PC-3 (cell line): ENCODE data around the gene TTC23.

Experiments used
- EZH2 ChIP-seq: fragments of 300-600 bp; sonication (generic); IDR thresholded peaks from one replicate; pipeline ENCODE4 v1.6.1; 2017; ENCODE audit warnings: antibody characterized with exemption, mild to moderate bottlenecking, low read length; ENCODE audit not compliant: unreplicated experiment
- EZH2phosphoT487 ChIP-seq: fragments of 300-600 bp; sonication (generic); IDR thresholded peaks from 2 replicates; pipeline ENCODE4 v1.6.1; 2018; ENCODE audit warnings: mild to moderate bottlenecking, antibody characterized with exemption, low read length, borderline replicate concordance
- TF ChIP-seq, protein P1 (sequence below): fragments of 300-600 bp; sonication (generic); conservative IDR thresholded peaks from 2 replicates; pipeline ENCODE4 v1.5.1; 2017; ENCODE audit warnings: antibody characterized with exemption, low read depth, mild to moderate bottlenecking, low read length

DNA sequence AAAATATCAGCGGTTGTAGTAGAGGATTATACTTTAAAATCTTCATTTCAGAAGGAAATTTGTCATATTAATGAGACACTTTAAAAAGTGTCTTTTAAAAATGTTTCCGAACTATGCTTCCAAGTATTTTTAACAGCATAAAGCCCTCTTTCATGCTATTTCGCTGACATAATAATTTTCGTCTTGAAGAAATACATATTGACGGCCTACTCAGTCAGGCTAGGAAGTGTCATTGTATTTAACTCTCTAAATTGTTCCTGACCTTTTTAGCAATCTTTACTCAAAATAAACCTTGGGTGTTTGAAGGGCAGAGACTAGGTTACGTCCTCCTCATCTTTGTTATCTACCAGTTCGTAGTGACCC lies 1.1 kb upstream of the TTC23 start:
- TF ChIP-seq, protein P1, sequence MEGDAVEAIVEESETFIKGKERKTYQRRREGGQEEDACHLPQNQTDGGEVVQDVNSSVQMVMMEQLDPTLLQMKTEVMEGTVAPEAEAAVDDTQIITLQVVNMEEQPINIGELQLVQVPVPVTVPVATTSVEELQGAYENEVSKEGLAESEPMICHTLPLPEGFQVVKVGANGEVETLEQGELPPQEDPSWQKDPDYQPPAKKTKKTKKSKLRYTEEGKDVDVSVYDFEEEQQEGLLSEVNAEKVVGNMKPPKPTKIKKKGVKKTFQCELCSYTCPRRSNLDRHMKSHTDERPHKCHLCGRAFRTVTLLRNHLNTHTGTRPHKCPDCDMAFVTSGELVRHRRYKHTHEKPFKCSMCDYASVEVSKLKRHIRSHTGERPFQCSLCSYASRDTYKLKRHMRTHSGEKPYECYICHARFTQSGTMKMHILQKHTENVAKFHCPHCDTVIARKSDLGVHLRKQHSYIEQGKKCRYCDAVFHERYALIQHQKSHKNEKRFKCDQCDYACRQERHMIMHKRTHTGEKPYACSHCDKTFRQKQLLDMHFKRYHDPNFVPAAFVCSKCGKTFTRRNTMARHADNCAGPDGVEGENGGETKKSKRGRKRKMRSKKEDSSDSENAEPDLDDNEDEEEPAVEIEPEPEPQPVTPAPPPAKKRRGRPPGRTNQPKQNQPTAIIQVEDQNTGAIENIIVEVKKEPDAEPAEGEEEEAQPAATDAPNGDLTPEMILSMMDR: no peak
- TF ChIP-seq EZH2 (no peak), EZH2phosphoT487 (no peak)
